Measurements from ENCODE around the gene CCDC88C.

- TF ChIP-seq RELA (CRISPR knock-in tag; IDR thresholded peaks at IDR 0.05; ENCODE audit: borderline replicate concordance) (no peak), CTCF (IDR thresholded peaks at IDR 0.05) (no peak), SP1 (CRISPR knock-in tag; conservative IDR thresholded peaks at IDR 0.05) (no peak), MAX (CRISPR knock-in tag; IDR thresholded peaks at IDR 0.05) (no peak), USF1 (CRISPR knock-in tag; IDR thresholded peaks at IDR 0.05) (no peak), TP53 (CRISPR knock-in tag; IDR thresholded peaks at IDR 0.05) (no peak), CDX4 (CRISPR knock-in tag; IDR thresholded peaks at IDR 0.05; ENCODE audit: borderline replicate concordance) (no peak), ATF3 (CRISPR knock-in tag; conservative IDR thresholded peaks at IDR 0.05) (no peak), ZNF671 (CRISPR knock-in tag; IDR thresholded peaks at IDR 0.05) (no peak), CREB1 (CRISPR knock-in tag; IDR thresholded peaks at IDR 0.05) (no peak), HMGXB4 (CRISPR knock-in tag; IDR thresholded peaks at IDR 0.05) (no peak), RORB (CRISPR knock-in tag; IDR thresholded peaks at IDR 0.05) (no peak)
Observed at GRCh38 chr14:91257328-91258010, 160.2 kb downstream of the CCDC88C start.
